Activated T-helper 17 cell treated with anti-CD3 and anti-CD28 coated beads, Interleukin-2, amount 50 U/mL, for 72 hours (primary cell): Measurements from ENCODE around the gene ZNF692. TPM values are rescaled to one million over a fixed set of nuclear protein-coding genes. Genes with fewer than 3 reads are reported as not detected.

Experiments
- ATAC-seq: fragments of 150-1000 bp; cut with Tn5 transposase; replicated peaks from 2 replicates; pipeline ENCODE4 v1.10.0; 2021; ENCODE audit warnings: mild to moderate bottlenecking, moderate library complexity
- H3K27ac Mint-ChIP-seq: one replicate; pipeline ENCODE4 v1.8.0; 2022; ENCODE audit warnings: mixed read lengths
- H3K27me3 Mint-ChIP-seq: one replicate; pipeline ENCODE4 v1.8.0; 2022; ENCODE audit warnings: mixed read lengths
- H3K36me3 Mint-ChIP-seq: one replicate; pipeline ENCODE4 v1.8.0; 2022; ENCODE audit warnings: low read depth, mild to moderate bottlenecking, mixed read lengths
- H3K4me1 Mint-ChIP-seq: one replicate; pipeline ENCODE4 v1.8.0; 2022; ENCODE audit warnings: mixed read lengths
- H3K4me3 Mint-ChIP-seq: one replicate; pipeline ENCODE4 v1.8.0; 2022; ENCODE audit warnings: mild to moderate bottlenecking, mixed read lengths
- H3K9me3 Mint-ChIP-seq: one replicate; pipeline ENCODE4 v1.8.0; 2022; ENCODE audit warnings: mixed read lengths
- total RNA-seq, 2 donors: library from RNA; stranded (reverse); gene quantifications; one replicate each; pipeline ENCODE4 v1.2.3, GENCODE V29; 2022

ZNF692 gene
- total RNA-seq, 2 donors from 2014 or later, result 103 to 108 TPM

DNA sequence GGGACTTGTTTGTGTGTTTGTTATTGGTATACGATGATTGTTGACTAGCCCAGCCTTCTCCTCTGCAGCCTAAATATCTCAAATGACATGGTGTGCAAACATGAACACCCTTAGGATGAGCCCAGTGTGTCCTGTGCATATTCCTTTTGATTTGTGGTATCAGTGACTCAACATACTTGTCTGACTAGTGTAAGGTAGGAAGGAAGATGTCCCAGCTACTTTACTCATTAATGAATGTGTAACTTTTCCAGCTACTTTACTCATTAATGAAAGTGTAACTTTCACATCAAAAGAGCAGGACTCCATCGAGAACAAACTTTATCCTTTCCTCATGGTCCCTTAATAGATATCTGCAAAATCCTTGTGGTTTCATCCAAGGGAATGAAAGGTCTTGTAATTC, 2.7 kb upstream of the ZNF692 start:
- no peak overlapping the region for H3K27ac Mint-ChIP-seq
- H3K4me1 Mint-ChIP-seq, result peaks cover 37% of the 10 kb centered on the region
- peak overlapping the region; percentile 96 for H3K4me3 Mint-ChIP-seq
- H3K36me3 Mint-ChIP-seq, result peaks cover 8% of the 10 kb centered on the region
- H3K9me3 Mint-ChIP-seq, result no peaks in the 10 kb centered on the region
- no peak for ATAC-seq
- no peaks in the 10 kb centered on the region for H3K27me3 Mint-ChIP-seq

DNA sequence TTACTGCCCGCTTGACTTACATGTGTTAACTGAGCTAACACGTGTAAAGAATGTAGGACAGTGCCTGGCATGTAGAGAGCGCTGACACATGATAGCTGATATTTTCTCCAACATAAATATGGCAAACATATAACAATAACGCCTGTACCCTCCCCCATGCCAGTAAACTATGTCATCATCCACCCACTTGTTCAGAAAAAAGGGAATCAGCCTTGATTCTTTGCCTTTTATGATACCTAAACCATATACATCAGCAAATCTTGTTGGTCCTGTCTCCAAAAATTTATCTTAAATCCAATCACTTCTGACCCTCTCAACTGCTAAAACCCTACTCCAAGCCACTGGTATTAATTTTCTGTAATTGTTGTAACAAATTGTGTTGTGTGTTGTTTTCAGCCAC, 1.1 kb upstream of the ZNF692 start:
- H3K4me1 Mint-ChIP-seq, result peaks cover 45% of the 10 kb centered on the region
- no peak for ATAC-seq
- peaks cover 8% of the 10 kb centered on the region for H3K36me3 Mint-ChIP-seq
- peak overlapping the region; percentile 98 for H3K4me3 Mint-ChIP-seq
- no peaks in the 10 kb centered on the region for H3K27me3 Mint-ChIP-seq
- no peaks in the 10 kb centered on the region for H3K9me3 Mint-ChIP-seq
- H3K27ac Mint-ChIP-seq, result peak overlapping the region; percentile 98

DNA sequence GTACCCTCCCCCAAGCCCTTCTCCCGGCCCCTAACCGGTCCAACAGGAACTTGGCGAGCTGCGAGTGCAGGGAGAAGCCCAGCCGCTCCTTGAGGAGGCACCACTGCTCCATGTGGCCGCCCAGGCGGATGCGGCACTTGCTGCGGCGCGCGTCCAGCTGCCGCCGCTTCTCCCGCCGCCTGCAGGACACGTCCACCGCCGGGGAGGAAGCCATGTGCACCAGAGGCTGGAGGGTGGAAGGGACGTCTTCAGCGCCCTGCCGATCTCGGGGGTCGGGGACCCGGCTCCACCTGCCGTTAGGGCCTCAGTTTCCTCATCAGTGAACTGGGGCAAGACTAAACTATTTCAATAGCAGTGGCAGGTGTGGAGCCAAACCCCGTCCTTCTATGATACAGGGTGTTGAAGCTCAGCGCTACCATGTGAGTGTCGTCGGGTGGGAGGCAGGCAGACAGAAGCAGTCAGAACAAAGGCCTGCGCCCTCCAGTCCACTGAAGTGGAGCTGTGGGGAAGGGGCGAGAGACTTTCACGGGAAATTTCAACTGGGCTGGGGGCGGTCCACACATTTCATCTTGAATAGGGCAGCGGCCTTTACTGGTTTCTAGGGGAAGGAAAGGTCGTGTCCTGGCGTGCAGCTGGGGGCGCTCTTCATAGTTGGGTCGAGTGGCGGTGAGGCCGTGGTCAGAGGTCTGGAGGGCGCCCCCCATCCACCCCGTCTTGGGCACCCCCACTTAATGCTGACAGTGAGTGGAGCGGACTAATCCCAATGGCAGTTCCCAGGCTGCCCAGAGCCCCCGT, 592 bp downstream of the ZNF692 start:
- peak; percentile 51 for ATAC-seq
- Mint-ChIP-seq H3K27me3 (no peaks in the 10 kb centered on the region), H3K4me1 (peaks cover 43% of the 10 kb centered on the region), H3K27ac (peak overlapping the region; percentile 98), H3K4me3 (peak overlapping the region; percentile 98), H3K36me3 (peaks cover 8% of the 10 kb centered on the region), H3K9me3 (no peaks in the 10 kb centered on the region)

DNA sequence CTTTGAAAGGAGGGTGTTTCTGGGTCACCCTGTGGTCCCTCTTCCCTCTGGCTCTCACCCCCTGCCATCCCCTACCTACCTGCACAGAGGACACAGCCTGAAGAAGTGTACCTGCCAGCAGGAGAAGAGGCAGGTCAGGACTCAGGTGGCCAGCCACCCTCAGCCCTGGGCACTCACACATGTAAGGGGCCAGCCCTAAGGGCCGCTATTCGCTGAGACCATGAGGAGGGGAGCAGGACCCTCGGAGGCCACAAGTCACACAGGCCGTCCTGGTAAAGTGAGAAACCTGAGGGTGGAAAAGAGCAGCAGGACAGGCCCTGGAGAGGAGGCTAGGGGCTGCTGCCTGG, 1.2 kb downstream of the ZNF692 start:
- no peak for ATAC-seq
- H3K9me3 Mint-ChIP-seq, result no peaks in the 10 kb centered on the region
- peaks cover 41% of the 10 kb centered on the region for H3K4me1 Mint-ChIP-seq
- peaks cover 8% of the 10 kb centered on the region for H3K36me3 Mint-ChIP-seq
- no peaks in the 10 kb centered on the region for H3K27me3 Mint-ChIP-seq
- H3K27ac Mint-ChIP-seq, result peak overlapping the region; percentile 98
- H3K4me3 Mint-ChIP-seq, result peak overlapping the region; percentile 98

DNA sequence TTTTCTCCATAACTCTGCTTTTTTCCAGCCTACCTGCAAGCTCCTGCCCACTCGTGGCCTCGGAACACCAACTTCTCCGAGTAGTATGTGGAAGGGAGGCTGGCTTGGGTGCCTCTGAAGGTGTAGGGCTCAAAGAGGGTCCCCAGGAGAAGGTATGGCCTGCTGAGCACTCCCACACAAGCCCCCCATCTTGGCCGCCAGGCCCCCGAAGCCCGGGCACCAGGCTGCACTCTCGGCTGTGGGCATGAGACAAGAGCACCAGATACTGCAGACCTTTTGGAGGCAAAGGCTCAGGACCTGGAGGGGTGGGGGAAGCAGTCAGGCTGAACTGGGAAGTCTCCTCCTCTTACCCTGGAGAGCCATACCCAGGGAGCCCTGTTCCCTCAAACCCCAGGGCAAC, 1.7 kb downstream of the ZNF692 start:
- no peak for ATAC-seq
- Mint-ChIP-seq H3K27me3 (no peaks in the 10 kb centered on the region), H3K4me3 (peak overlapping the region; percentile 98), H3K27ac (peak overlapping the region; percentile 98), H3K36me3 (peaks cover 8% of the 10 kb centered on the region), H3K9me3 (no peaks in the 10 kb centered on the region), H3K4me1 (peaks cover 36% of the 10 kb centered on the region)

GRCh38 chr1:248856176-248856575, 2.7 kb downstream of the ZNF692 start:
- peaks cover 8% of the 10 kb centered on the region for H3K36me3 Mint-ChIP-seq
- peaks cover 36% of the 10 kb centered on the region for H3K4me1 Mint-ChIP-seq
- H3K9me3 Mint-ChIP-seq, result no peaks in the 10 kb centered on the region
- no peak for ATAC-seq
- H3K27me3 Mint-ChIP-seq, result no peaks in the 10 kb centered on the region
- H3K27ac Mint-ChIP-seq, result no peak overlapping the region
- peak overlapping the region; percentile 98 for H3K4me3 Mint-ChIP-seq

- H3K36me3 Mint-ChIP-seq, result peaks cover 8% of the 10 kb centered on the region
- peak overlapping the region; percentile 98 for H3K4me3 Mint-ChIP-seq
- no peaks in the 10 kb centered on the region for H3K9me3 Mint-ChIP-seq
- H3K4me1 Mint-ChIP-seq, result peaks cover 36% of the 10 kb centered on the region
- no peaks in the 10 kb centered on the region for H3K27me3 Mint-ChIP-seq
- H3K27ac Mint-ChIP-seq, result no peak overlapping the region
- ATAC-seq, result no peak
These were observed 3.3 kb downstream of the ZNF692 start for GRCh38 chr1:248855580-248855979.

DNA sequence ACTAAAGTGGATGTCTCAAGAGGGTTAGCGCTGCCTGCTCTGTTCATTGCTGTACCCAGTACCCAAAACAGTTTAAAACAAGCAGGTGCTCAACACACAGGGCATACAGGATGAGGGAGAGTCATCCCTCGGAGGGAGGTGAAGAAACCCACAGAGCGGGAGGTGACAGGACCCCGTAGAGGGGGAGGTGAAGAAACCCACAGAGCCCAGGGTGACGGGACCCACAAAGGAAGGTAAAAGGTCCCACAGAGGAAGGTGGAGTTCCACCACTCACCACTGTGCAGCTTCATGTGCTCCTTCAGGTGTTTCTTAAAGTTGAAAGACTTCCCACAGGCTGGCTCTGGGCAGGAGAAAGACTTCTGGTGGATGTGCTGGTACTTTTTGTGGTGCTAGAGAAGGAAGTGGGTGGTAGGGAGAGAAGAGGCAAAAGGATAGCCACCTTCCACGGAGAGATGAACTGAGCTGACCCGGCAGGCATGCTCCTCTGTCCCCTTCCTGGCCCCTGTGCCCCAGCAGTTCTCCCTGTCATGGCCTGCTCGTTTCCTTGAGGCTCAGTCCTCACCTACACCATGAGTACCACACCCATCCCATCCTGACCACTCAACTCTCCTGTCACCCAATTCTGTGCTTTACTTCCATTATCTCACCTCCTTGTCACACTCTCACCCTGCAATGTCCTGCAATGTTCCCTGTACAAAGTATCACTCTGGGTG, 5.1 kb downstream of the ZNF692 start:
- Mint-ChIP-seq H3K36me3 (peaks cover 14% of the 10 kb centered on the region), H3K4me3 (peak overlapping the region; percentile 6), H3K27ac (no peak overlapping the region), H3K27me3 (no peaks in the 10 kb centered on the region), H3K9me3 (no peaks in the 10 kb centered on the region), H3K4me1 (peaks cover 26% of the 10 kb centered on the region)
- ATAC-seq, result no peak

GRCh38 chr1:248852481-248853405, 6.1 kb downstream of the ZNF692 start:
- no peak overlapping the region for H3K27ac Mint-ChIP-seq
- H3K36me3 Mint-ChIP-seq, result peaks cover 21% of the 10 kb centered on the region
- no peaks in the 10 kb centered on the region for H3K27me3 Mint-ChIP-seq
- ATAC-seq, result no peak
- peaks cover 27% of the 10 kb centered on the region for H3K4me1 Mint-ChIP-seq
- H3K9me3 Mint-ChIP-seq, result no peaks in the 10 kb centered on the region
- no peak overlapping the region for H3K4me3 Mint-ChIP-seq

GRCh38 chr1:248851390-248851789, 7.5 kb downstream of the ZNF692 start:
- no peaks in the 10 kb centered on the region for H3K27me3 Mint-ChIP-seq
- H3K4me1 Mint-ChIP-seq, result peaks cover 20% of the 10 kb centered on the region
- H3K27ac Mint-ChIP-seq, result no peak overlapping the region
- ATAC-seq, result peak; percentile 7
- H3K9me3 Mint-ChIP-seq, result no peaks in the 10 kb centered on the region
- H3K4me3 Mint-ChIP-seq, result no peak overlapping the region
- peaks cover 29% of the 10 kb centered on the region for H3K36me3 Mint-ChIP-seq

DNA sequence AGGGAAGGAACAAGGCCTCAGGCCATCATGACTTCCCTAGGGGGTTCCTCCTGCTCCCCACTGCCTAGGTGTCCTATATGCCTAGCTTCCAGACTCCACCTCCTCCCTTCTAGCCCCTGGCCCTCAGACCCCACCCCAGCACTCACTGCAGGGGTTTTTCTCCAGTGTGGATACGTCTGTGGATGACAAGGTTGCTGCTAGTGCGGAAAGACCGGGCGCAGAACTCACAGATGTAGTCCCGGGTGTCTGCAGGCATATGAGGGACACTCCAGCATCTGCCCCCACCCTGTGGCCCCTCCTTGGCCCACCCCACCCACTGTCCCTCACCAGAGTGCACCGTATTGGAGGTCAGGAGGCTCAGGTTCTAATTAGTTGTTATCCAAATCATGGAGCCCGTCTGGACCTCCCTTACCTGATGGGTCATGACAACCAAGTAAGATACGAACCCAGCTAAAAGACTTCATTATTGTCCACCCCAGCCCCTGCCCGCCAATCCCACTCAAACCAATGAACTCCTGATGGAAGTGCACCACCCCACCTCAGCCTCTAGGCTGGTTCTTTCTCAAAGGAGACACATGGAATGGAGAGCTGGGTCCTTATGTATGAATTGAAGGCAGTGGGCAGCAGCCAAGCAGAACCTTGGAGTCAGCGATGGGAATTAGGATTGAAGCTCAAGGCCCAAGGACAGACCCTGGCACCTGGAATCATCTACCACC, 8.2 kb downstream of the ZNF692 start:
- Mint-ChIP-seq H3K4me1 (peaks cover 17% of the 10 kb centered on the region), H3K9me3 (no peaks in the 10 kb centered on the region), H3K4me3 (no peak overlapping the region), H3K27ac (no peak overlapping the region), H3K27me3 (no peaks in the 10 kb centered on the region), H3K36me3 (peaks cover 36% of the 10 kb centered on the region)
- no peak for ATAC-seq

DNA sequence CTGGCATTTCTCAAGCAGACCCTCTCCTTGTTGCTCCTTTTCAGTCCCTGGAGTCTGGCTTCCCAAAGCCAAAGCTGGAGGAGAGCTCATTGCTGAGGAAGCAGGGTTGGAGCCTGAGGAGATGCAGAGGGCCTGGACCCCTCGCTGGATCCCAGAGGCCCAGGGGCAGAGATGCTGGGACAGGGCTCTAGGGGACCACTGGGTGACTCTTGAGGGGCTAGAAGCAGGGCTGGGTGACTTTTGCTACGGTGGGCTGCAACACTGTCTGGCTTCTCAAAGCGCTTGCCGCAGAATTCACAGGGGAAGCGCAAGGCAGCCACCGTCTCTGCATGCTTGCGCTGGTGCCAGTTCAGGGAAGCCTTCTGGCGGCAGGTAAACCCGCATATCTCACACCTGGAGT, 8.8 kb downstream of the ZNF692 start:
- H3K27me3 Mint-ChIP-seq, result no peaks in the 10 kb centered on the region
- H3K27ac Mint-ChIP-seq, result no peak overlapping the region
- ATAC-seq, result no peak
- peaks cover 42% of the 10 kb centered on the region for H3K36me3 Mint-ChIP-seq
- H3K4me3 Mint-ChIP-seq, result no peak overlapping the region
- H3K4me1 Mint-ChIP-seq, result peaks cover 16% of the 10 kb centered on the region
- no peaks in the 10 kb centered on the region for H3K9me3 Mint-ChIP-seq

DNA sequence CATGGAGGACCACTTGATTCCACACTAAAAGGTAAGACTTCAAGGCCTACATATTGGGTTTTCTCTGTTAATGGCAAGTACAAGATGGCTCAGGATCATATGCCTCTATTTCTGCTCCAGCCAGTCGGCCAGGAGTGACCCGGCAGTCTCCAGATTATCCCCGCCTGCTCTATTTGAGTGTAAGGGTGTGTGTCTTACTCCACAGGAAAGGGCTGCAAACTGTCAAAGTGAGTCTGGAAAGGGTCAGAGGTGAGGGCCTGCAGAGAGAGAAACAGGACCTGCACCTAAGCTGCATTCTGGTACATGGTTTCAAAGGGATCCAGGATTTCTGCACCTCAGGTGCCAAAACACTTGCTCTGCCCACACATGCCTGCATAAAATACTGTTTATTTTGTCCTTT, 9.2 kb downstream of the ZNF692 start:
- Mint-ChIP-seq H3K4me3 (no peak overlapping the region), H3K9me3 (no peaks in the 10 kb centered on the region), H3K27me3 (no peaks in the 10 kb centered on the region), H3K27ac (no peak overlapping the region), H3K4me1 (peaks cover 11% of the 10 kb centered on the region), H3K36me3 (peaks cover 47% of the 10 kb centered on the region)
- no peak for ATAC-seq

GRCh38 chr1:248849152-248849551, 9.7 kb downstream of the ZNF692 start:
- H3K27me3 Mint-ChIP-seq, result no peaks in the 10 kb centered on the region
- no peak overlapping the region for H3K27ac Mint-ChIP-seq
- no peaks in the 10 kb centered on the region for H3K9me3 Mint-ChIP-seq
- H3K4me3 Mint-ChIP-seq, result no peak overlapping the region
- ATAC-seq, result no peak
- peaks cover 7% of the 10 kb centered on the region for H3K4me1 Mint-ChIP-seq
- peaks cover 52% of the 10 kb centered on the region for H3K36me3 Mint-ChIP-seq
